K562 (cell line): ENCODE data around the gene MPRIP. TPM values are rescaled to one million over a fixed set of nuclear protein-coding genes. Genes with fewer than 3 reads are reported as not detected.

Source experiments
- ATAC-seq: fragments of 200-7000 bp; cut with Tn5 transposase; 3 replicates; pipeline ENCODE4 v1.9.1; 2020; ENCODE audit warnings: moderate library complexity
- BruUV-seq: library from RNA; stranded (reverse); fragments of 400-500 nt; replicated peaks from 2 replicates; lab custom pipeline; 2021; lab: Mats Ljungman, UMichigan
- CTCF ChIA-PET: fragments of 300-600 bp; formaldehyde crosslinking; extraction: SDS; loops from one replicate; lab custom pipeline; 2021; ENCODE audit warnings: low intra/inter-chr PET ratio; lab: Yijun Ruan, JAX
- POLR2A ChIA-PET: fragments of 300-600, 350-650 bp; sonication (Branson Sonifier 250); formaldehyde crosslinking; extraction: SDS; loops from one replicate; lab custom pipeline; 2021; ENCODE audit warnings: antibody characterized with exemption, inconsistent platforms; lab: Yijun Ruan, JAX
- DNase-seq, 4 experiments: peaks; one replicate each; pipeline versions ENCODE4 v3.0.0 to v3.0.0-alpha.2; 2011 to 2018; ENCODE audit warnings: low spot score in 3 of 4, mixed read lengths in 3 of 4; ENCODE audit errors: extremely low read depth in 1 of 4
- FAIRE-seq: peaks from 2 replicates; lab custom pipeline; 2011; peaks lifted over from hg19 to GRCh38; lab: Jason Lieb, UNC
- H2AFZ ChIP-seq: 2 replicates; pipeline ENCODE4 v1.6.0; 2011; ENCODE audit warnings: low read depth, low read length, control low read depth, inconsistent platforms
- H3K27ac ChIP-seq: fragments of 200-600 bp; 3 replicates; pipeline ENCODE4 v1.8.0; 2011; ENCODE audit warnings: low read depth, mild to moderate bottlenecking, control low read depth, inconsistent platforms, low read length, moderate library complexity, mixed read lengths; ENCODE audit errors: extremely low read depth
- H3K27me3 ChIP-seq, 2 experiments: fragments of 300-600 bp in 1 of 2; 2 replicates in 1 of 2; 3 replicates in 1 of 2; pipeline versions ENCODE4 v1.6.0 to v1.8.0; 2011; ENCODE audit warnings: inconsistent platforms in 2 of 2, low read length in 2 of 2, mild to moderate bottlenecking in 1 of 2, mixed read lengths in 1 of 2, moderate library complexity in 1 of 2; ENCODE audit not compliant: control insufficient read depth in 2 of 2, insufficient read depth in 2 of 2
- H3K36me3 ChIP-seq: fragments of 300-600 bp; 3 replicates; pipeline ENCODE4 v1.8.0; 2011; ENCODE audit warnings: mild to moderate bottlenecking, low read length, inconsistent platforms; ENCODE audit not compliant: control insufficient read depth, insufficient read depth
- H3K4me1 ChIP-seq, 2 experiments: fragments of 200-600 bp in 1 of 2; replicated peaks in 1 of 2; 2 replicates in 1 of 2; 3 replicates in 1 of 2; pipeline versions ENCODE4 v1.5.1 to v1.8.0; 2011; ENCODE audit warnings: inconsistent platforms in 2 of 2, low read length in 2 of 2, mild to moderate bottlenecking in 1 of 2, mixed read lengths in 1 of 2, moderate library complexity in 1 of 2; ENCODE audit not compliant: control insufficient read depth in 2 of 2, insufficient read depth in 2 of 2
- H3K4me2 ChIP-seq: 2 replicates; pipeline ENCODE4 v1.6.1; 2011; ENCODE audit warnings: low read length, control low read depth, inconsistent platforms, mixed read lengths; ENCODE audit not compliant: insufficient read depth
- H3K4me3 ChIP-seq: fragments of 200-600 bp; sonication (generic), shearing (Covaris generic); 2 replicates; pipeline ENCODE4 v1.5.1; 2016; ENCODE audit warnings: control low read depth, inconsistent platforms
- H3K79me2 ChIP-seq: fragments of 200-600 bp; 3 replicates; pipeline ENCODE4 v1.8.0; 2011; ENCODE audit warnings: low read length, inconsistent platforms; ENCODE audit not compliant: control insufficient read depth, insufficient read depth
- H3K9ac ChIP-seq, 2 experiments: 2 replicates each; pipeline versions ENCODE4 v1.6.0 to v1.6.1; 2011; ENCODE audit warnings: low read depth in 2 of 2, low read length in 2 of 2, control low read depth in 1 of 2, inconsistent platforms in 1 of 2, mild to moderate bottlenecking in 1 of 2, mixed read lengths in 1 of 2; ENCODE audit not compliant: insufficient read depth in 1 of 2
- H3K9me1 ChIP-seq: one replicate; pipeline ENCODE4 v1.6.0; 2011; ENCODE audit warnings: inconsistent platforms, mild to moderate bottlenecking, low read length, moderate library complexity; ENCODE audit not compliant: control insufficient read depth, insufficient read depth
- H3K9me3 ChIP-seq: replicated peaks from 2 replicates; pipeline ENCODE4 v1.5.1; 2011; ENCODE audit warnings: low read depth, low read length, inconsistent platforms; ENCODE audit not compliant: control insufficient read depth, insufficient read depth
- H4K20me1 ChIP-seq: replicated peaks from 2 replicates; pipeline ENCODE4 v1.6.1; 2011; ENCODE audit warnings: low read length, inconsistent platforms, mixed read lengths; ENCODE audit not compliant: control insufficient read depth, insufficient read depth
- ARID4B ChIP-seq: sonication (generic); formaldehyde crosslinking; IDR thresholded peaks from 2 replicates; pipeline ENCODE4 v1.8.0; 2022; ENCODE audit warnings: mild to moderate bottlenecking, missing genetic modification reagents
- COPS2 ChIP-seq: fragments of 450-650 bp; conservative IDR thresholded peaks from 2 replicates; pipeline ENCODE4 v1.6.1; 2016; ENCODE audit warnings: mild to moderate bottlenecking, moderate library complexity
- CSDE1 ChIP-seq, 2 experiments: fragments of 450-650 bp; IDR thresholded peaks; 2 replicates each; pipeline ENCODE4 v1.6.1; 2016; ENCODE audit warnings: mild to moderate bottlenecking in 1 of 2
- E2F6 ChIP-seq, 2 experiments: IDR thresholded peaks; 2 replicates each; pipeline ENCODE4 v1.6.1; 2011; ENCODE audit warnings: borderline replicate concordance in 1 of 2, control low read depth in 1 of 2, low read depth in 1 of 2, low read length in 1 of 2, mild to moderate bottlenecking in 1 of 2, mixed read lengths in 1 of 2, moderate library complexity in 1 of 2; ENCODE audit not compliant: insufficient read depth in 1 of 2, insufficient read length in 1 of 2, poor library complexity in 1 of 2, severe bottlenecking in 1 of 2; ENCODE audit errors: extremely low read depth in 1 of 2
- EP400 ChIP-seq: fragments of 450-650 bp; IDR thresholded peaks from 2 replicates; pipeline ENCODE4 v1.6.1; 2017; ENCODE audit warnings: antibody characterized with exemption, mild to moderate bottlenecking, moderate library complexity
- NCOA2 ChIP-seq, 2 experiments: fragments of 450-650 bp; IDR thresholded peaks; 2 replicates each; pipeline ENCODE4 v1.6.1; 2018; ENCODE audit warnings: mild to moderate bottlenecking in 2 of 2, moderate library complexity in 1 of 2; ENCODE audit not compliant: partially characterized antibody in 2 of 2
- POLR2A ChIP-seq: fragments of 450-650 bp; conservative IDR thresholded peaks from 2 replicates; pipeline ENCODE4 v1.6.1; 2016
- PURB ChIP-seq: sonication (generic); formaldehyde crosslinking; IDR thresholded peaks from 2 replicates; pipeline ENCODE4 v1.9.0; 2021; ENCODE audit warnings: low read depth, mild to moderate bottlenecking, missing genetic modification reagents
- RBM22 ChIP-seq: fragments of 200-400 bp; formaldehyde crosslinking; IDR thresholded peaks from 2 replicates; pipeline ENCODE4 v1.6.1; 2018; ENCODE audit warnings: low read length, low read depth; ENCODE audit not compliant: poor library complexity, severe bottlenecking
- SRSF3 ChIP-seq: fragments of 200-400 bp; formaldehyde crosslinking; IDR thresholded peaks from 2 replicates; pipeline ENCODE4 v1.6.1; 2016; ENCODE audit warnings: mild to moderate bottlenecking, low read length, moderate library complexity; ENCODE audit not compliant: insufficient read depth
- USF1 ChIP-seq: sonication (generic); formaldehyde crosslinking; IDR thresholded peaks from 2 replicates; pipeline ENCODE4 v1.9.0; 2022; ENCODE audit warnings: mild to moderate bottlenecking, missing genetic modification reagents
- ZKSCAN1 ChIP-seq: fragments of 150-350 bp; IDR thresholded peaks from 2 replicates; pipeline ENCODE4 v1.6.1; 2016; ENCODE audit warnings: low read depth, low read length
- ZNF212 ChIP-seq: fragments of 450-650 bp; formaldehyde crosslinking; IDR thresholded peaks from 2 replicates; pipeline ENCODE4 v1.4.0; 2020; ENCODE audit warnings: mild to moderate bottlenecking
- ZNF253 ChIP-seq: fragments of 250-450 bp; sonication (Bioruptor Pico); conservative IDR thresholded peaks from 2 replicates; pipeline ENCODE4 v1.6.1; 2021; ENCODE audit warnings: mild to moderate bottlenecking
- WGBS: fragments of 100-300 bp; shearing (Covaris generic); methylation state at CpG from one replicate; pipeline ENCODE4 v1.1.6; 2016; ENCODE audit warnings: low coverage, mixed read lengths; ENCODE audit not compliant: insufficient coverage; ENCODE audit errors: missing lambda C conversion rate; 5-methylcytosine and 5-hydroxymethylcytosine counted together
- in situ Hi-C: fragments of 300-500 bp; cut with MboI; formaldehyde crosslinking; loops from 4 replicates; pipeline ENCODE4 v1.15.0; 2018; ENCODE audit warnings: inconsistent platforms, mixed read lengths
- intact Hi-C: fragments of 100-400 bp; cut with micrococcal nuclease; formaldehyde crosslinking; loops from 2 replicates; pipeline ENCODE4 v1.14.2; 2022
- polyA plus RNA-seq, 8 experiments: library from polyadenylated mRNA; depleted of rRNA in 4 of 8; stranded (reverse) in 5 of 8; unstranded in 3 of 8; fragments of >200 nt; fragmentation: Nextera tagmentation in 2 of 8; fragmentation: Illumina TruSeq in 1 of 8; extraction: Ambion mirVana in 2 of 8; extraction: Trizol in 1 of 8; gene quantifications; 2 replicates each; pipeline versions ENCODE4 v1.2.1 to v1.2.3, GENCODE V29; 2011 to 2014; ENCODE audit warnings: inconsistent platforms in 1 of 8, missing spikeins in 1 of 8
- total RNA-seq, 7 experiments: library from RNA; depleted of rRNA in 6 of 7; stranded (reverse); fragments of >200 nt in 6 of 7; fragmentation: Illumina TruSeq in 2 of 7; extraction: Trizol in 2 of 7; gene quantifications; 2 replicates each; pipeline versions ENCODE4 v1.2.1 to v1.2.3, GENCODE V29; 2011 to 2021; ENCODE audit warnings: low replicate concordance in 1 of 7

Gene MPRIP
- total and polyA plus RNA-seq, 9 of the 15 experiments (the other 6 are each of a cell fraction or from before 2014, with no cell fraction given): 10.0 to 72.6 (median 30.1) TPM

GRCh38 chr17:17050346-17051345 lies 8.4 kb downstream of the MPRIP start:
- intact Hi-C loops: no loop called here
- WGBS: 91% methylated on average over 13 of the region's 15 CpGs
- no peaks in the 10 kb centered on the region for H3K9me3 ChIP-seq
- H4K20me1 ChIP-seq: peaks cover 15% of the 10 kb centered on the region; the same call in 1 of the 2 replicates
- in situ Hi-C loops: no loop called here
- no TSS peak for BruUV-seq
- H3K9ac ChIP-seq: peak overlapping the region in 1 of 2 experiments; percentile 26; a peak in 1 of 4 replicates
- no peak overlapping the region for H3K4me2 ChIP-seq
- no peak overlapping the region for H2AFZ ChIP-seq
- H3K27ac ChIP-seq: no peak overlapping the region
- FAIRE-seq (no peak), DNase-seq (no peak), ATAC-seq (no peak)
- H3K4me1 ChIP-seq: peaks cover 0 to 5% of the 10 kb centered on the region in 2 experiments; a peak in 2 of 5 replicates
- peaks cover 4% of the 10 kb centered on the region; the same call in 1 of the 3 replicates for H3K36me3 ChIP-seq
- H3K79me2 ChIP-seq: peaks cover 39% of the 10 kb centered on the region
- H3K27me3 ChIP-seq: no peaks in the 10 kb centered on the region
- no peaks in the 10 kb centered on the region for H3K9me1 ChIP-seq
- POLR2A ChIA-PET: interaction anchor here (2.1 kb wide), 1 partner anchor 9 kb away, joined by 4 read pairs; no protein-coding TSS in a partner anchor
- CTCF ChIA-PET: no interaction called here
- no peak overlapping the region for H3K4me3 ChIP-seq
- no peak for TF ChIP-seq E2F6 (IDR thresholded peaks at IDR 0.05; ENCODE audit: borderline replicate concordance in 1 of 2, extremely low read depth in 1 of 2, insufficient read depth in 1 of 2, insufficient read length in 1 of 2, low read depth in 1 of 2, low read length in 1 of 2, poor library complexity in 1 of 2, severe bottlenecking in 1 of 2)
- no peak for TF ChIP-seq EP400
- TF ChIP-seq USF1 (CRISPR knock-in tag): no peak
- no peak for TF ChIP-seq RBM22
- no peak for TF ChIP-seq ZNF212
- TF ChIP-seq ZNF253: no peak
- no peak for TF ChIP-seq ARID4B (CRISPR knock-in tag)
- no peak for TF ChIP-seq CSDE1 (IDR thresholded peaks at IDR 0.05)
- no peak for TF ChIP-seq NCOA2 (IDR thresholded peaks at IDR 0.05; ENCODE audit: partially characterized antibody in 2 of 2)
- no peak for TF ChIP-seq ZKSCAN1
- no peak for TF ChIP-seq PURB (CRISPR knock-in tag)
- no peak for TF ChIP-seq POLR2A
- no peak for TF ChIP-seq SRSF3
- TF ChIP-seq COPS2: no peak
